Stimulated activated naive B cell treated with anti-CD40 and anti-IgM and Interleukin-4, amounts not matched to agents 10 μg/mL and 1 μg/mL and 100 μg/mL, for 72 hours (primary cell): ENCODE results near the gene REV3L.
A peak's percentile ranks its signal among the peaks of the same experiment; 100 is the strongest.
"Not testable (repeated sequence)": the region's sequence is repeated elsewhere in the genome, so short reads cannot be mapped to it uniquely, and the experiment has no call there.

ENCODE experiments used
- ATAC-seq, 2 donors: fragments of 150-1000 bp; cut with Tn5 transposase; replicated peaks; 2 replicates each; pipeline ENCODE4 v1.10.0; 2021; ENCODE audit warnings: moderate library complexity in 1 of 2
- DNase-seq: peaks from one replicate; pipeline ENCODE4 v3.0.0; 2021
- H3K27ac Mint-ChIP-seq: one replicate; pipeline ENCODE4 v1.8.0; 2022; ENCODE audit warnings: mild to moderate bottlenecking, mixed read lengths
- H3K27me3 Mint-ChIP-seq, 2 donors: one replicate each; pipeline ENCODE4 v1.8.0; 2022; ENCODE audit warnings: mixed read lengths in 2 of 2
- H3K36me3 Mint-ChIP-seq, 2 donors: one replicate each; pipeline ENCODE4 v1.8.0; 2022; ENCODE audit warnings: mixed read lengths in 2 of 2, mild to moderate bottlenecking in 1 of 2
- H3K4me1 Mint-ChIP-seq, 2 donors: one replicate each; pipeline ENCODE4 v1.8.0; 2022; ENCODE audit warnings: mixed read lengths in 2 of 2, mild to moderate bottlenecking in 1 of 2
- H3K4me3 Mint-ChIP-seq, 2 donors: one replicate each; pipeline ENCODE4 v1.8.0; 2022; ENCODE audit warnings: mild to moderate bottlenecking in 2 of 2, mixed read lengths in 2 of 2, moderate library complexity in 1 of 2
- H3K9me3 Mint-ChIP-seq, 2 donors: one replicate each; pipeline ENCODE4 v1.8.0; 2022; ENCODE audit warnings: mixed read lengths in 2 of 2, mild to moderate bottlenecking in 1 of 2

Gene REV3L

DNA sequence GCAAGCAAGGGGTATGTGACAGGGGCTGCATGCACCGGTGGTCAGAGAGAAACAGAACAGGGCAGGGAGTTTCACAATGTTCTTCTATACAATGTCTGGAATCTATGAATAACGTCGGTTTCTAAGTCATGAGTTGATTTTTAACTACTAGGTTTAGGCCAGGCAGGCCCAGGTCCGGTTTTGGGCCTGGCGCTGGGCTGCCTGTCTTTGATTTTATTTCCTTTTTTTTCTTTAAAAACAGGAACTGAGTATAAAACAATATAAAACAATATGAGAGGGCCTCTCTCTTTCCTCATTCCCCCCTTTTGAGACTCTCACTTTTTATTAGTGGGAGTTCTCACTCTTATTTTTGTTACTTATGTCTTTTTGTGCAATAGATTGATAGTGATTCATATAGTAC, 198.7 kb downstream of the REV3L start:
- H3K36me3 Mint-ChIP-seq = peaks cover 35 to 48% of the 10 kb centered on the region in 2 donors

DNA sequence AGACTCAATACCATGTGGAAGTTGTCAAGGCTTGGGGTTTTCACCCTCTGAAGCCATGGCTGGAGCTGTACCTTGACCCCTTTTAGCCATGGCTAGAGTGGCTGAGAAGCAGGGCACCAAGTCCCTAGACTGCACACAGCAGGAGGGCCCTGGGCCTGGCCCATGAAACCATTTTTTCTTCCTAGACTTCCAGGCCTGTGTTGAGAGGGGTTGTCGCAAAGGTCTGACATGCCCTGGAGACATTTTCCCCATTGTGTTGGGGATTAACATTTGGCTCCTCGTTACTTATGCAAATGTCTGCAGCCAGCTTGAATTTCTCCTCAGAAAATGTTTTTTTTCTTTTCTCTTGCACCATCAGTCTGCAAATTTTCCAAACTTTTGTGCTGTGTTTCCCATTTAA, 199.3 kb downstream of the REV3L start:
- DNase-seq (no peak), ATAC-seq (peak; percentile 23 to 46)
- peaks cover 21 to 40% of the 10 kb centered on the region in 2 donors for H3K4me1 Mint-ChIP-seq
- H3K36me3 Mint-ChIP-seq = peaks cover 40 to 50% of the 10 kb centered on the region in 2 donors
- H3K9me3 Mint-ChIP-seq = no peaks in the 10 kb centered on the region
- H3K27me3 Mint-ChIP-seq = no peaks in the 10 kb centered on the region
- H3K27ac Mint-ChIP-seq = peak overlapping the region; percentile 73
- peak overlapping the region in 1 of 2 donors; percentile 17 for H3K4me3 Mint-ChIP-seq

More for the DNA sequence above, 198.7 kb downstream of the REV3L start:
- DNase-seq (peak; percentile 16), ATAC-seq (peak; percentile 33 to 34)
- not testable (repeated sequence) for H3K4me3 Mint-ChIP-seq, H3K27me3 Mint-ChIP-seq, H3K27ac Mint-ChIP-seq, H3K9me3 Mint-ChIP-seq
- peaks cover 22 to 43% of the 10 kb centered on the region in 2 donors for H3K4me1 Mint-ChIP-seq

DNA sequence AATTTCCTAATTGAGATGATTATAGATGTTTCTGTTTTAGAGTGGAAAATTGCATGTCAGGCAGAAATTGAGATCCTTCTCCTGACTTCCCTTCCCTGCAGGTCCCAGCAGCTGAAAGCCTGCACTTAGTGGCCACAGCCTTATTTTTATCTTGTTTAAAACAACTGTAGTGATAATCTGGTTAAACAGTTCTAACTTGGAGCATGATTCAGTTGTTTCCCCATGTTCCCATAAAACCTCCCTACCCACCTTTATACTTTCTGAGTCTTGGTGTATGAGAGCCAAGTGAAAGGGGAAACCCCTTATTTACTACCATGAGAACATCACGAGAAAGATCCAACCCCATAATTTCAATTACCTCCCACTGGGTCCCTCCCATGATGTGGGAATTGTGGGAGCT, 200.5 kb downstream of the REV3L start:
- ATAC-seq (no peak), DNase-seq (no peak)
- H3K4me3 Mint-ChIP-seq = no peak overlapping the region
- no peaks in the 10 kb centered on the region for H3K27me3 Mint-ChIP-seq
- peaks cover 21 to 40% of the 10 kb centered on the region in 2 donors for H3K4me1 Mint-ChIP-seq
- H3K36me3 Mint-ChIP-seq = peaks cover 48 to 62% of the 10 kb centered on the region in 2 donors
- H3K9me3 Mint-ChIP-seq = peaks cover 0 to 4% of the 10 kb centered on the region in 2 donors
- no peak overlapping the region for H3K27ac Mint-ChIP-seq

DNA sequence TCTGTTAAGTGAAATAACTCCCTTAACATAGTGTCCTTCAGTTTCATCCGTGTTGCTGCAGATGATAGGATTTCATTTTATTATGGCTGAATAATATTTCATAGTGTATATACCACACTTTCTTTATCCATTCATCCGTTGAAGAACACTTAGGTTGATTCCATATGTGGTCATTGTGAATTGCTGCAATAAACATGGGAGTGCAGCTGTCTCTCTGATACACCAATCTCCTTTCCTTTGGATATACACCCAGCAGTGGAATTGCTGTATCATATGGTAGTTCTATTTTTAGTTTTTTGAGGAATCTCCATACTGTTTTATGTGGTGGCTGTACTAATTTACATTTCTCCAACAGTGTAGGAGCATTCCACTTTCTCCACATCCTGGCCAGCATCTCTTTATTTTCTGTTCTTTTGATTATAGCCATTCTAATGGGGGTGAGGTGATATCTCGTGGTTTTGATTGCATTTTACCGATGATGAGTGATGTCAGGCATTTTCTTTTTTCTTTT, 202.5 kb downstream of the REV3L start:
- DNase-seq (no peak), ATAC-seq (no peak)
- Mint-ChIP-seq H3K9me3 (peaks cover 4 to 5% of the 10 kb centered on the region in 2 donors), H3K4me3 (no peak overlapping the region), H3K4me1 (peaks cover 23 to 36% of the 10 kb centered on the region in 2 donors), H3K27ac (no peak overlapping the region), H3K36me3 (peaks cover 61 to 78% of the 10 kb centered on the region in 2 donors), H3K27me3 (no peaks in the 10 kb centered on the region)

DNA sequence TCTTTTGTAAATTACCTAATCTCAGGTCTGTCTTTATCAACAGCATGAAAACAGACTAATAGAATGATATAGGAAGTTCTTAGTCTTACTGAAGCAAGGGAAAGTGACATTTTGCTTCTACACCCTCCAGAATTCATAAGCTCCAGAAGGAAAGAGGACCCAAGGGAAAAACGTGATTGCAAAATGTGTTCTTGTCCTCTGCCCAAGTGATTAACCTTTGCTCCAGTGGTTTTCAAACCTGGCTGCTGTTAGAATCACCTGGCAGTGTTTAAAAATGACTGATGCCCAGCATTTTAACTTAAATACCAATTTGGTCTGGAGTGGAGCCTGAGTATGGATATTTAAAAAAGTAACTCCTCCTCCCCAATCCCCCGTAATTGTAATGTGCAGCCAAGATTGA, 204.3 kb downstream of the REV3L start:
- ATAC-seq (no peak), DNase-seq (no peak)
- H3K27ac Mint-ChIP-seq = no peak overlapping the region
- H3K4me3 Mint-ChIP-seq = no peak overlapping the region
- peaks cover 78 to 91% of the 10 kb centered on the region in 2 donors for H3K36me3 Mint-ChIP-seq
- H3K27me3 Mint-ChIP-seq = no peaks in the 10 kb centered on the region
- H3K9me3 Mint-ChIP-seq = peaks cover 12 to 13% of the 10 kb centered on the region in 2 donors
- H3K4me1 Mint-ChIP-seq = peaks cover 14 to 22% of the 10 kb centered on the region in 2 donors

DNA sequence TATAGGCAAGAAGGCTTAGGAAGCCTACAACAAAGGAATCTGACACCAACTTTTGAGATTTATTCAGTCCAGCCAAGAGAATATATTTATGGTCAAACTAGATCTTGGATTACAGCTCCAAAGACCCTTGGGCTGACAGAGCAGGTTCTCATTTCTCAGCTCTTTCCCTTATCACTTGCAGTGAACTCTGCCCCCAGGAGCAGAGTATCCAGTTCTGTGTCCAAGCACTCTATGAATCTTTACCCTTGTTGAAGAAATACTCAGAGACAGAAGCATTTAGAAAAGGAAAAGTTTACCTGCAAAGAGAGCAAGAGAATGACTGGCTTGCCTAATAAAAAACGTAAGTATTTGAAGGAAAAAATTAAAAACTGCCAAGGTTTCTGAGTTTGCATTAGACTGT, 205.2 kb downstream of the REV3L start:
- Mint-ChIP-seq H3K27ac (no peak overlapping the region), H3K36me3 (peaks cover 80 to 93% of the 10 kb centered on the region in 2 donors), H3K4me3 (no peak overlapping the region), H3K4me1 (peaks cover 8 to 13% of the 10 kb centered on the region in 2 donors), H3K9me3 (peaks cover 12 to 16% of the 10 kb centered on the region in 2 donors), H3K27me3 (no peaks in the 10 kb centered on the region)
- ATAC-seq = no peak
- no peak for DNase-seq

DNA sequence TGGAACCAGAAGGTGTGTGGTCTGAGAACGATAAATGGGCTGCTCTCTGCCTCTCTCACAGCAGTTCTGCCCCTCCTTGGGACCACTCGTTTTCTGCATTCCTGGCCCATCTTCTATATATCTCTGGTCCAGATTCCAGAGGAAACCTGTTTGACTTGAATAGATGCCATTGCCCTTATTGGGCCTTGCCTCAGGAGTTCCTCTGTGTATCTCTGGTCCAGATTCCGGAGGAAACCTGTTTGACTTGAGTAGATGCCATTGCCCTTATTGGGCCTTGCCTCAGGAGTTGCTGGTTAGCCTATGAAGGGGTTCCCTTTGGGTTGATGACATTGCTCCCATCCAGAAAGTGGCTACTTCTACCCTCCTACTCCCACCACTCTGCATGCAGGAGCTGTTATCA, 206.3 kb downstream of the REV3L start:
- H3K9me3 Mint-ChIP-seq = peaks cover 12 to 16% of the 10 kb centered on the region in 2 donors
- DNase-seq (no peak), ATAC-seq (no peak)
- no peaks in the 10 kb centered on the region for H3K27me3 Mint-ChIP-seq
- H3K4me1 Mint-ChIP-seq = peaks cover 2 to 3% of the 10 kb centered on the region in 2 donors
- peaks cover 75 to 89% of the 10 kb centered on the region in 2 donors for H3K36me3 Mint-ChIP-seq
- H3K27ac Mint-ChIP-seq = no peak overlapping the region
- no peak overlapping the region for H3K4me3 Mint-ChIP-seq

DNA sequence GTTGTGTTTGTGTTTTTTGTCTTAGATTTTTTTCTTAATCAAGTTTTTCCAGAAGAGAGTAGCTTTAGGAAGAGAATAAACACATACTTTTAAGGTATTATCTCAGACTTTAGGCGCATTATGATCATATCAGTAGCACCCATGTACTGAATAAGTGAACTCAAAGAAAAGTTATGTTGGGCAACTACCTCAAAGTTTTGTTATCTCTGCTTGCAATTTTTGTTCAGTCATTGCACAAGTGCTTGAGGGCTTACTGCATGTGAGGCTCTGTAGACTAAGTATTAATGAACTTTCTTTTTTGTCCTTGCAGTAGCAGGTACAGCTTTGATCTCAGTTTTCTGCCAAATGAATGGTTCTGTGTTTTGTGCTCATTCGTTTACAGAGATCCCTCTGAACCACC, 206.7 kb downstream of the REV3L start:
- Mint-ChIP-seq H3K27ac (no peak overlapping the region), H3K4me1 (peaks cover 0 to 3% of the 10 kb centered on the region in 2 donors), H3K9me3 (peaks cover 12 to 16% of the 10 kb centered on the region in 2 donors), H3K27me3 (no peaks in the 10 kb centered on the region), H3K4me3 (no peak overlapping the region), H3K36me3 (peaks cover 74 to 87% of the 10 kb centered on the region in 2 donors)
- ATAC-seq = no peak
- DNase-seq = no peak

DNA sequence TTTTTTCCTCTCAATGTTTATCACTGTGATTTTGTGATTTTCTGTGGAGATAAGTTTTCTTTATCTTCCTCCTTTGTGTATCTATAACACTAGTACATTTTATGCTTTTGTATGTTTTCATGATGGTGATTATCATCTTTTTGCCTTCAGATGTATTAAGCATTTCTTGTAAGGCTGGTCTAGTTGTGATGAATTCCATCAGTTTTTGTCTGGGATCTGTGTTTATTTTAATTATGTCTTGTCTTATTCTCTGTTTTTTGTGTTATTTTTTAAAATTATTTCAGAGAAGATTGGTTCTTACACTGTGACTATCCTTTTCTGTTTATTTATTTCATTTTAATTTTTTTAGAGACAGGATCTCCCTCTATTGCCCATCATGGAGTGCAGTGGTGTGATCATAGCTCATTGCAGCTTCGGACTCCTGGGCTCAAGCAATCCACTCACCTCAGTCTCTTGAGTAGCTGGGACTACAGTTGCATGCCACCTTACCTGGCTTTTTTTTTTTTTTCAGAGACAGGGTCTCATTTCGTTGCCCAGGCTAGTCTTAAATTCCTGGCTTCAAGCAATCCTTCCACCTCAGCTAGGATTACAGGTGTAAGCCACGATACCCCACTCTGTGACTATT, 208.3 kb downstream of the REV3L start:
- H3K27ac Mint-ChIP-seq = no peak overlapping the region
- H3K9me3 Mint-ChIP-seq = peaks cover 12 to 16% of the 10 kb centered on the region in 2 donors
- no peaks in the 10 kb centered on the region for H3K27me3 Mint-ChIP-seq
- peaks cover 0 to 2% of the 10 kb centered on the region in 2 donors for H3K4me1 Mint-ChIP-seq
- no peak for ATAC-seq
- H3K4me3 Mint-ChIP-seq = no peak overlapping the region
- peaks cover 74 to 82% of the 10 kb centered on the region in 2 donors for H3K36me3 Mint-ChIP-seq
- DNase-seq = no peak

DNA sequence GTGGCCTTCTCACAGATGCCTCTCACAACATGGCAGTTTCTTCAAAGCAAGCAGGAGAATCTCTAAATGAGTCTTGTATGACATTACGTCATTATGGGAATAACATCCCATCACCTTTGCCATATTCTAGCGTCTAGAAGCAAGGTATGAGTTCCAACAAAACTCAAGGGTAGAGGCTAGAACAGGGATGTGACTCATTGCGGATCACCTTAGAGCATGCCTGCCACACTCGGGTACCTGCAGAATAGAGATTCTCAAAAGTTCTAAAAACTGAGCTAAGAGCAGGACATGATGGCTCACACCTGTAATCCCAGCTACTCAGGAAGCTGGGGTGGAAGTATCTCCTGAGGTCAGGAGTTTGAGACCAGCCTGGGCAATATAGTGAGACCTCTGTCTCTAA, 212.9 kb downstream of the REV3L start:
- peaks cover 51 to 73% of the 10 kb centered on the region in 2 donors for H3K36me3 Mint-ChIP-seq
- no peaks in the 10 kb centered on the region for H3K27me3 Mint-ChIP-seq
- no peak for DNase-seq
- peaks cover 8 to 35% of the 10 kb centered on the region in 2 donors for H3K4me1 Mint-ChIP-seq
- no peak for ATAC-seq
- H3K4me3 Mint-ChIP-seq = no peak overlapping the region
- no peak overlapping the region for H3K27ac Mint-ChIP-seq
- H3K9me3 Mint-ChIP-seq = peaks cover 7 to 11% of the 10 kb centered on the region in 2 donors

DNA sequence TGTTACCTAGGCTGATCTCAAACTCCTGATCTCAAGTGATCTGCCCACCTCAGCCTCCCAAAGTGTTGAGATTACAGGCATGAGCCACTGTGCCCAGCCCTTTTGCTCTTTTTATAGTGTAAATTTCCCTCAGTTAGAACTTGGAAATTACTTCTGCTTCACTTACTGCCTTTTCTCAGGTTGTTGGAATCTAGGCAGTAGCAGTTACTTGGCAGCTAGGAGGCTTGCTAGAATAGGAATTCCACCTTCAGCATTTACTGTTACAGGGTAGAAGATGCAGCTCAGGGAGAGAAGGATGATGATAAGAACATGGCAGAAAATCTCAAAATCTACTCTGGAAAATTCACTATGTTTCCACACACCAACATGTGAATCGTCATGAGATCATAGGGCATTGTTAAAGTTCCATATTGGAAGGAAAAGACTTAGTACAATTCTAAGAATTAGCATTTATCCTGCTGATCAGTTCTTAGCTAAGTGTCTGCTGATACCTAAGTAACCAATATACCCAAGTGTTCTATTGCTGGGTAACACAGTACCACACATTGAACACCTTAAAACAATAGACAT, 213.5 kb downstream of the REV3L start:
- H3K4me3 Mint-ChIP-seq = no peak overlapping the region
- no peaks in the 10 kb centered on the region for H3K27me3 Mint-ChIP-seq
- H3K4me1 Mint-ChIP-seq = peaks cover 8 to 35% of the 10 kb centered on the region in 2 donors
- DNase-seq (no peak), ATAC-seq (no peak)
- H3K27ac Mint-ChIP-seq = no peak overlapping the region
- peaks cover 5 to 7% of the 10 kb centered on the region in 2 donors for H3K9me3 Mint-ChIP-seq
- peaks cover 45 to 67% of the 10 kb centered on the region in 2 donors for H3K36me3 Mint-ChIP-seq

DNA sequence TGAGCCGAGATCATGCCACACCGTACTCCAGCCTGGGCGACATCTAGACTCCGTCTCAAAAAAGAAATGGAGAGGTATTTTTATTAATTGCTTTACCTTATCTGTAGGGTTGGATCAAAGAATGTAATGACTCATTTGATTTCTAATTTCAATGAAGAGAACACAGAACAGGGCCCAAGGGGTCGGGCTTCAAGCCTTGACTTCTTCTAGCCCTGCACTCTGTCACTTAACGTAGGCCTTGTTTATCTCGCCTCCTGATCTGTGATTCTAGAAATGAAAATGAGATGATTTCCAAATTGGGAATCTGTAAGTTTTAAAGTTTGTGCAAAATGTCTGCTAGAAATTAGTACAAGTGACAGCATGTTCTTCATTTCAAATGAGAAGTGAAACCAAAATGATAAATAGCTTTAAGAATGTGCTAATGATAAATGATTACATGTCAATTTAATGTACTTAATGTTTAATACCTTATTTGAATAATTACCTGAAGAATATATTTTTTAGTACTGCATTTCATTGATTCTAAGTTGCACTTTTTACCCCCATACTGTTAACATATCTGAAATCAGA, 215.2 kb downstream of the REV3L start:
- no peak for ATAC-seq
- Mint-ChIP-seq H3K4me3 (peak overlapping the region in 1 of 2 donors; percentile 32), H3K36me3 (peaks cover 34 to 59% of the 10 kb centered on the region in 2 donors), H3K27ac (peak overlapping the region; percentile 25), H3K27me3 (no peaks in the 10 kb centered on the region), H3K9me3 (no peaks in the 10 kb centered on the region), H3K4me1 (peaks cover 12 to 43% of the 10 kb centered on the region in 2 donors)
- no peak for DNase-seq

DNA sequence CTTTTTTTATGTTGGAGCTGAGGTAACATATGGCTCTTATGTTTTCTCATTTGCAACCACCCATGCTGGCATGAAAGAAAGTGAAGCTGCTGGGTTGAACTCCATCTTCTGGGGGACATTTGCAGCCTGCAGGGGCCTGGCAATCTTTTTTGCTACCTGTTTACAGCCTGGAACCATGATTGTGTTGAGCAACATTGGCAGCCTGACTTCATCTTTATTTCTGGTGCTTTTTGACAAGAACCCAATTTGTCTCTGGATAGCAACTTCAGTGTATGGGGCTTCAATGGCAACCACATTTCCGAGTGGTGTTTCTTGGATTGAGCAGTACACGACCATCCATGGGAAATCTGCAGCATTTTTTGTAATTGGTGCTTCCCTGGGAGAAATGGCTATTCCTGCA, 216.7 kb downstream of the REV3L start:
- ATAC-seq (no peak), DNase-seq (no peak)
- H3K27ac Mint-ChIP-seq = no peak overlapping the region
- peaks cover 13 to 48% of the 10 kb centered on the region in 2 donors for H3K4me1 Mint-ChIP-seq
- no peak overlapping the region for H3K4me3 Mint-ChIP-seq
- H3K9me3 Mint-ChIP-seq = no peaks in the 10 kb centered on the region
- no peaks in the 10 kb centered on the region for H3K27me3 Mint-ChIP-seq
- peaks cover 30 to 53% of the 10 kb centered on the region in 2 donors for H3K36me3 Mint-ChIP-seq

DNA sequence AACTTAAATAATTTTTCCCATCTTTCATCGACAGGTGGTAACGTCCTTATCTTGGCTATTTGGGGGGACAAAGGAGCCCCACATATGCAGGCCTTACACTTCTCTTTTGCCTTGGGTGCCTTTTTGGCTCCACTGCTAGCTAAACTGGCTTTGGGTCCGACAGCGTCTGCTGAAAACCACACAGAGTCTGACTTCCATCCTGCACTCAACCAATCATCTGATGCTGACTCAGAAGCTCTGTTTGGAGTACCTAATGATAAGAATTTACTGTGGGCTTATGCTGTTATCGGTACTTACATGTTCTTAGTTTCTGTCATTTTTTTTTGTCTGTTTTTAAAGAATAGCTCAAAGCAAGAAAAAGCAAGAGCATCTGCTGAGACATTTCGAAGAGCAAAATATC, 217.2 kb downstream of the REV3L start:
- H3K4me3 Mint-ChIP-seq = no peak overlapping the region
- H3K9me3 Mint-ChIP-seq = no peaks in the 10 kb centered on the region
- peaks cover 13 to 50% of the 10 kb centered on the region in 2 donors for H3K4me1 Mint-ChIP-seq
- ATAC-seq (no peak), DNase-seq (no peak)
- no peaks in the 10 kb centered on the region for H3K27me3 Mint-ChIP-seq
- peaks cover 30 to 53% of the 10 kb centered on the region in 2 donors for H3K36me3 Mint-ChIP-seq
- no peak overlapping the region for H3K27ac Mint-ChIP-seq

DNA sequence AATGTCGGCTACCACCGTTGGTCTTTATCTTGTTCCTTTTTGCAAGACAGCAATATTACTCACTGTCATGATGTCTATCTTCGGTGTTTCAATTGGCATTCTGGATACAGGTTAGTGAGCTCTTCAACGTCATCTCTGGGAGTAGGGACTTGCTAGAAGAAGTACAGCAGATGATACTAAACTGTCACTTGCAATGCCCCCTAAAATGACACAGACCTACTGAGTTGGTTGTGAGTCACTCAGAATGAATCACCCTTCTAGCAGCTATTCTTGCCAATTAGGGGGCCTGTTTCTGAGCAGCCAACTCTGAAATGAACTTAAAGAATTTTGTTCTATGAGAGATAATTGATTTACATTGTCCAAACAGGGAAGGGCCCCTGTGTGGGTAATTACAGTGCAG, 219.2 kb downstream of the REV3L start:
- DNase-seq = no peak
- H3K27me3 Mint-ChIP-seq = no peaks in the 10 kb centered on the region
- H3K9me3 Mint-ChIP-seq = no peaks in the 10 kb centered on the region
- ATAC-seq = no peak
- no peak overlapping the region for H3K4me3 Mint-ChIP-seq
- peaks cover 23 to 37% of the 10 kb centered on the region in 2 donors for H3K36me3 Mint-ChIP-seq
- no peak overlapping the region for H3K27ac Mint-ChIP-seq
- peaks cover 11 to 52% of the 10 kb centered on the region in 2 donors for H3K4me1 Mint-ChIP-seq
